Measurements from ENCODE around the gene ADD1. TPM values are rescaled to one million over a fixed set of nuclear protein-coding genes. Genes with fewer than 3 reads are reported as not detected.

The ADD1 gene
- total RNA-seq, 1 experiment from 2014 or later, result 163 TPM

GRCh38 chr4:2963966-2964471 is 120.4 kb downstream of the ADD1 start:
- no peak for DNase-seq
- H2BK5ac ChIP-seq (ENCODE audit: insufficient read length, low read length), result no peak overlapping the region
- H3K18ac ChIP-seq (ENCODE audit: insufficient read length, low read depth, low read length), result no peak overlapping the region
- no peak for TF ChIP-seq CTCF (conservative IDR thresholded peaks at IDR 0.05)
- H3K4ac ChIP-seq (ENCODE audit: low read depth, low read length), result no peak overlapping the region
- no peak overlapping the region for H3K23ac ChIP-seq (ENCODE audit: insufficient read length, low read depth, low read length)
- no peak overlapping the region for H2AFZ ChIP-seq (ENCODE audit: low read length)
- no peak overlapping the region for H3K14ac ChIP-seq (ENCODE audit: insufficient read depth, low read length)
- H3T11ph ChIP-seq (ENCODE audit: low read length), result no peak overlapping the region
- no peaks in the 10 kb centered on the region for H3K27me3 ChIP-seq (ENCODE audit: insufficient read depth, low read length)
- H3K27ac ChIP-seq (ENCODE audit: insufficient read length, low read depth, low read length), result no peak overlapping the region
- no peaks in the 10 kb centered on the region for H3K4me1 ChIP-seq (ENCODE audit: insufficient read depth, low read length)
- H3K4me2 ChIP-seq (ENCODE audit: insufficient read depth, insufficient read length, low read length), result peak overlapping the region; percentile 15
- H3K4me3 Mint-ChIP-seq, result peak overlapping the region; percentile 82 to 94
- peak overlapping the region; percentile 0 for H3K9ac ChIP-seq (ENCODE audit: extremely low read depth, insufficient read length, low read length)
- no peak overlapping the region for H2BK20ac ChIP-seq (ENCODE audit: low read depth, low read length, poor library complexity, severe bottlenecking)
- H3K79me1 ChIP-seq (ENCODE audit: insufficient read depth, low read depth, low read length, poor library complexity, severe bottlenecking), result no peaks in the 10 kb centered on the region
- no peak overlapping the region for H2BK120ac ChIP-seq (ENCODE audit: low read depth, low read length, poor library complexity, severe bottlenecking)
- peaks cover 13% of the 10 kb centered on the region for H3K27me3 Mint-ChIP-seq (ENCODE audit: low read depth)
- peaks cover 19 to 20% of the 10 kb centered on the region in 2 experiments for H3K4me1 Mint-ChIP-seq
- no peak overlapping the region for H3K27ac Mint-ChIP-seq
- peaks cover 6 to 10% (median 7%) of the 10 kb centered on the region in 3 experiments for H3K36me3 Mint-ChIP-seq (ENCODE audit: insufficient read depth in 1 of 3, low read depth in 3 of 3)
- no peak overlapping the region for H2AK5ac ChIP-seq (ENCODE audit: insufficient read length, low read length)
- H3K9me3 Mint-ChIP-seq, result no peaks in the 10 kb centered on the region; a peak in 2 of 5 replicates
- H4K20me1 ChIP-seq (ENCODE audit: control insufficient read depth, insufficient read depth, insufficient read length), result peaks cover 2% of the 10 kb centered on the region
- no peaks in the 10 kb centered on the region for H3K9me3 ChIP-seq (ENCODE audit: control insufficient read depth, low read depth, low read length)
- H2BK12ac ChIP-seq (ENCODE audit: insufficient read length, low read depth, low read length), result no peak overlapping the region
- no peak overlapping the region for H4K5ac ChIP-seq (ENCODE audit: insufficient read length, low read depth, low read length)
- H3K56ac ChIP-seq (ENCODE audit: insufficient read length, low read depth, low read length), result no peak overlapping the region
- H4K91ac ChIP-seq (ENCODE audit: insufficient read length, low read depth, low read length), result no peak overlapping the region
- H3K79me2 ChIP-seq (ENCODE audit: insufficient read depth, low read length), result no peaks in the 10 kb centered on the region
- WGBS (ENCODE audit: extremely low coverage, insufficient read length, low lambda C conversion rate), result no CpG with 5 or more reads among the region's 38 CpGs
- no peak overlapping the region for H4K8ac ChIP-seq (replicated peaks; ENCODE audit: insufficient read length, low read depth, low read length)
- no peak overlapping the region for H2BK15ac ChIP-seq (ENCODE audit: low read depth, low read length)
- H3K23me2 ChIP-seq (ENCODE audit: insufficient read length, low read depth, low read length, poor library complexity, severe bottlenecking), result no peaks in the 10 kb centered on the region
